Measurements from ENCODE around the gene F7.

The F7 gene

GRCh38 chr13:113064000-113064533 is 41.5 kb upstream of the F7 start:
- Histone ChIP-seq H3K36me3 (ENCODE audit: control insufficient read depth, insufficient read depth, low read length) (no peaks in the 10 kb centered on the region), H3K27me3 (ENCODE audit: control insufficient read depth, insufficient read depth, low read length) (no peaks in the 10 kb centered on the region), H3K4me1 (ENCODE audit: control insufficient read depth, insufficient read depth, low read length) (no peaks in the 10 kb centered on the region), H3K27ac (ENCODE audit: low read depth, low read length) (no peak overlapping the region), H3K9ac (ENCODE audit: low read length) (no peak overlapping the region), H3K4me3 (ENCODE audit: low read length) (no peak overlapping the region)

- no peaks in the 10 kb centered on the region for H3K27me3 ChIP-seq (ENCODE audit: control insufficient read depth, insufficient read depth, low read length)
- H3K36me3 ChIP-seq (ENCODE audit: control insufficient read depth, insufficient read depth, low read length) = no peaks in the 10 kb centered on the region
- no peak overlapping the region for H3K9ac ChIP-seq (ENCODE audit: low read length)
- no peak overlapping the region for H3K4me3 ChIP-seq (ENCODE audit: low read length)
- no peak overlapping the region for H3K27ac ChIP-seq (ENCODE audit: low read depth, low read length)
- no peaks in the 10 kb centered on the region for H3K4me1 ChIP-seq (ENCODE audit: control insufficient read depth, insufficient read depth, low read length)
Observed at GRCh38 chr13:113064534-113065405, 40.8 kb upstream of the F7 start.

- no peak overlapping the region for H3K4me3 ChIP-seq (ENCODE audit: low read length)
- H3K27ac ChIP-seq (ENCODE audit: low read depth, low read length) = no peak overlapping the region
- no peaks in the 10 kb centered on the region for H3K36me3 ChIP-seq (ENCODE audit: control insufficient read depth, insufficient read depth, low read length)
- no peaks in the 10 kb centered on the region for H3K4me1 ChIP-seq (ENCODE audit: control insufficient read depth, insufficient read depth, low read length)
- H3K27me3 ChIP-seq (ENCODE audit: control insufficient read depth, insufficient read depth, low read length) = no peaks in the 10 kb centered on the region
- H3K9ac ChIP-seq (ENCODE audit: low read length) = no peak overlapping the region
Observed at GRCh38 chr13:113065406-113066141, 40.0 kb upstream of the F7 start.

GRCh38 chr13:113066142-113066455 is 39.5 kb upstream of the F7 start:
- Histone ChIP-seq H3K27ac (ENCODE audit: low read depth, low read length) (no peak overlapping the region), H3K36me3 (ENCODE audit: control insufficient read depth, insufficient read depth, low read length) (no peaks in the 10 kb centered on the region), H3K27me3 (ENCODE audit: control insufficient read depth, insufficient read depth, low read length) (no peaks in the 10 kb centered on the region), H3K9ac (ENCODE audit: low read length) (no peak overlapping the region), H3K4me1 (ENCODE audit: control insufficient read depth, insufficient read depth, low read length) (no peaks in the 10 kb centered on the region), H3K4me3 (ENCODE audit: low read length) (no peak overlapping the region)

GRCh38 chr13:113066746-113067145 is 38.8 kb upstream of the F7 start:
- Histone ChIP-seq H3K4me3 (ENCODE audit: low read length) (no peak overlapping the region), H3K36me3 (ENCODE audit: control insufficient read depth, insufficient read depth, low read length) (no peaks in the 10 kb centered on the region), H3K27ac (ENCODE audit: low read depth, low read length) (no peak overlapping the region), H3K4me1 (ENCODE audit: control insufficient read depth, insufficient read depth, low read length) (no peaks in the 10 kb centered on the region), H3K27me3 (ENCODE audit: control insufficient read depth, insufficient read depth, low read length) (no peaks in the 10 kb centered on the region), H3K9ac (ENCODE audit: low read length) (no peak overlapping the region)

GRCh38 chr13:113069861-113070805 is 35.5 kb upstream of the F7 start:
- Histone ChIP-seq H3K9ac (ENCODE audit: low read length) (no peak overlapping the region), H3K4me1 (ENCODE audit: control insufficient read depth, insufficient read depth, low read length) (no peaks in the 10 kb centered on the region), H3K27me3 (ENCODE audit: control insufficient read depth, insufficient read depth, low read length) (no peaks in the 10 kb centered on the region), H3K27ac (ENCODE audit: low read depth, low read length) (no peak overlapping the region), H3K4me3 (ENCODE audit: low read length) (no peak overlapping the region), H3K36me3 (ENCODE audit: control insufficient read depth, insufficient read depth, low read length) (no peaks in the 10 kb centered on the region)

- no peaks in the 10 kb centered on the region for H3K27me3 ChIP-seq (ENCODE audit: control insufficient read depth, insufficient read depth, low read length)
- H3K36me3 ChIP-seq (ENCODE audit: control insufficient read depth, insufficient read depth, low read length) = no peaks in the 10 kb centered on the region
- no peaks in the 10 kb centered on the region for H3K4me1 ChIP-seq (ENCODE audit: control insufficient read depth, insufficient read depth, low read length)
- no peak overlapping the region for H3K27ac ChIP-seq (ENCODE audit: low read depth, low read length)
- no peak overlapping the region for H3K9ac ChIP-seq (ENCODE audit: low read length)
- no peak overlapping the region for H3K4me3 ChIP-seq (ENCODE audit: low read length)
Observed at GRCh38 chr13:113070855-113071254, 34.7 kb upstream of the F7 start.

GRCh38 chr13:113072376-113072775 is 33.2 kb upstream of the F7 start:
- H3K4me3 ChIP-seq (ENCODE audit: low read length) = no peak overlapping the region
- no peak overlapping the region for H3K27ac ChIP-seq (ENCODE audit: low read depth, low read length)
- H3K9ac ChIP-seq (ENCODE audit: low read length) = no peak overlapping the region
- no peaks in the 10 kb centered on the region for H3K36me3 ChIP-seq (ENCODE audit: control insufficient read depth, insufficient read depth, low read length)
- H3K27me3 ChIP-seq (ENCODE audit: control insufficient read depth, insufficient read depth, low read length) = no peaks in the 10 kb centered on the region
- no peaks in the 10 kb centered on the region for H3K4me1 ChIP-seq (ENCODE audit: control insufficient read depth, insufficient read depth, low read length)

GRCh38 chr13:113073942-113074341 is 31.6 kb upstream of the F7 start:
- H3K9ac ChIP-seq (ENCODE audit: low read length) = no peak overlapping the region
- no peaks in the 10 kb centered on the region for H3K36me3 ChIP-seq (ENCODE audit: control insufficient read depth, insufficient read depth, low read length)
- no peak overlapping the region for H3K4me3 ChIP-seq (ENCODE audit: low read length)

GRCh38 chr13:113074401-113074800 is 31.2 kb upstream of the F7 start:
- Histone ChIP-seq H3K27ac (ENCODE audit: low read depth, low read length) (no peak overlapping the region), H3K27me3 (ENCODE audit: control insufficient read depth, insufficient read depth, low read length) (no peaks in the 10 kb centered on the region), H3K36me3 (ENCODE audit: control insufficient read depth, insufficient read depth, low read length) (peaks cover 2% of the 10 kb centered on the region), H3K9ac (ENCODE audit: low read length) (no peak overlapping the region), H3K4me3 (ENCODE audit: low read length) (no peak overlapping the region), H3K4me1 (ENCODE audit: control insufficient read depth, insufficient read depth, low read length) (no peaks in the 10 kb centered on the region)

More at GRCh38 chr13:113073942-113074341, 31.6 kb upstream of the F7 start:
- Histone ChIP-seq H3K27me3 (ENCODE audit: control insufficient read depth, insufficient read depth, low read length) (no peaks in the 10 kb centered on the region), H3K4me1 (ENCODE audit: control insufficient read depth, insufficient read depth, low read length) (no peaks in the 10 kb centered on the region), H3K27ac (ENCODE audit: low read depth, low read length) (no peak overlapping the region)

- H3K9ac ChIP-seq (ENCODE audit: low read length) = no peak overlapping the region
- H3K36me3 ChIP-seq (ENCODE audit: control insufficient read depth, insufficient read depth, low read length) = peaks cover 2% of the 10 kb centered on the region
- H3K4me1 ChIP-seq (ENCODE audit: control insufficient read depth, insufficient read depth, low read length) = no peaks in the 10 kb centered on the region
- H3K27ac ChIP-seq (ENCODE audit: low read depth, low read length) = no peak overlapping the region
- H3K4me3 ChIP-seq (ENCODE audit: low read length) = no peak overlapping the region
- no peaks in the 10 kb centered on the region for H3K27me3 ChIP-seq (ENCODE audit: control insufficient read depth, insufficient read depth, low read length)
Observed at GRCh38 chr13:113074876-113075275, 30.7 kb upstream of the F7 start.

- Histone ChIP-seq H3K27ac (ENCODE audit: low read depth, low read length) (no peak overlapping the region), H3K27me3 (ENCODE audit: control insufficient read depth, insufficient read depth, low read length) (no peaks in the 10 kb centered on the region), H3K4me1 (ENCODE audit: control insufficient read depth, insufficient read depth, low read length) (no peaks in the 10 kb centered on the region), H3K4me3 (ENCODE audit: low read length) (no peak overlapping the region), H3K9ac (ENCODE audit: low read length) (no peak overlapping the region), H3K36me3 (ENCODE audit: control insufficient read depth, insufficient read depth, low read length) (peaks cover 2% of the 10 kb centered on the region)
Observed at GRCh38 chr13:113075711-113076110, 29.9 kb upstream of the F7 start.
